Measurements from ENCODE around the gene ZBTB48.

Gene ZBTB48

GRCh38 chr1:6603915-6604558 is 24.2 kb downstream of the ZBTB48 start:
- in situ Hi-C loops (cut with MboI; ENCODE audit: low sequenced_read_pairs), result no loop called here

- in situ Hi-C loops (cut with MboI; ENCODE audit: low sequenced_read_pairs), result no loop called here
Observed at GRCh38 chr1:6612641-6613360, 33.0 kb downstream of the ZBTB48 start.

- in situ Hi-C loops (cut with MboI; ENCODE audit: low sequenced_read_pairs), result no loop called here
Observed at GRCh38 chr1:6613361-6614018, 33.7 kb downstream of the ZBTB48 start, which contains the start of gene PHF13. PHF13 (plus strand) TSS chr1:6613731; CDS start chr1:6614067, 336 bp downstream.

- in situ Hi-C loops (cut with MboI; ENCODE audit: low sequenced_read_pairs), result no loop called here
Observed at GRCh38 chr1:6614019-6614928, 34.5 kb downstream of the ZBTB48 start.

DNA sequence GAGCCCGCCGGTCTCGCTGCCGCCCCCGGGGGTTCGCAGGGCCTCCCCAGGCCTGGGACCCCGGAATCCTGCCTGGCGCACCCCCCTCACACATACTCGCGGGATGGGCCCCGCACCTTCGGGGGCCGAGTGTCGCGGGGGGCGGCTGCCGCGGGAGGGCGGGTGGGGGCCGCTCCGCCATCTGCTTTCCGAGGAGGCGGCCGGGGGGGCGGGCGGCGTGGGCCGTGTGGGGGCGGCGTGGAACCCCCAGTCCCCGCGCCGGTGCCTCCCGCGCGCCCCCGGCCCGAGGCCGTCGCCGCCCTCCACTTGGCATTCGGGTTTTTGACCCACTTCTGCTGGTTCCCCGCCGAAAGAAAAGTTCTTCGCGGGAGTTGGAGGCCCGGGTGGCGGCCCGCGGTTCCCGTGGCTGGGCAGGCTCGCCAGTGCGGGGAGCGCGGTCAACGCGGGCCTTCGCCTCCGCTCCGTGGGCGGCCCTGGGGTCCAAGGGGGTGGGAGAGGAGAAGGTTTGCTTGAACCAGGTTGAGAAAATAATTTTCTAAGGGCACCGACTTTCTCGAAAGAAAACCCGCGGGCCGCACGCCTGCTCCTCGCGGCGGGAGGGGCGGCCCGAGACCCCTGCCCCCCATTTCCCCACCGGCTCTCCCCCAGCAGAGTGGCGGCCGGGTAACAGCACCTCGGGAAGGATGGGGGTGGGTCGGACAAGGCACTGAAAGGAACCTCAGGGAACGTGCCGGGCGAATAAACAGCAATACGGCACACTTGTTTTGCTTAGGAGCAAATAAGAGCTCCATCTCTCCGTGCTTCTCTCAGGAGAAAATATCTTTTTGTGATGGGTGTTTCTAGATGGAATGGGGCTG is 35.4 kb downstream of the ZBTB48 start:
- in situ Hi-C loops (cut with MboI; ENCODE audit: low sequenced_read_pairs), result no loop called here

- in situ Hi-C loops (cut with MboI; ENCODE audit: low sequenced_read_pairs), result no loop called here
Observed at GRCh38 chr1:6619045-6619444, 39.3 kb downstream of the ZBTB48 start.

DNA sequence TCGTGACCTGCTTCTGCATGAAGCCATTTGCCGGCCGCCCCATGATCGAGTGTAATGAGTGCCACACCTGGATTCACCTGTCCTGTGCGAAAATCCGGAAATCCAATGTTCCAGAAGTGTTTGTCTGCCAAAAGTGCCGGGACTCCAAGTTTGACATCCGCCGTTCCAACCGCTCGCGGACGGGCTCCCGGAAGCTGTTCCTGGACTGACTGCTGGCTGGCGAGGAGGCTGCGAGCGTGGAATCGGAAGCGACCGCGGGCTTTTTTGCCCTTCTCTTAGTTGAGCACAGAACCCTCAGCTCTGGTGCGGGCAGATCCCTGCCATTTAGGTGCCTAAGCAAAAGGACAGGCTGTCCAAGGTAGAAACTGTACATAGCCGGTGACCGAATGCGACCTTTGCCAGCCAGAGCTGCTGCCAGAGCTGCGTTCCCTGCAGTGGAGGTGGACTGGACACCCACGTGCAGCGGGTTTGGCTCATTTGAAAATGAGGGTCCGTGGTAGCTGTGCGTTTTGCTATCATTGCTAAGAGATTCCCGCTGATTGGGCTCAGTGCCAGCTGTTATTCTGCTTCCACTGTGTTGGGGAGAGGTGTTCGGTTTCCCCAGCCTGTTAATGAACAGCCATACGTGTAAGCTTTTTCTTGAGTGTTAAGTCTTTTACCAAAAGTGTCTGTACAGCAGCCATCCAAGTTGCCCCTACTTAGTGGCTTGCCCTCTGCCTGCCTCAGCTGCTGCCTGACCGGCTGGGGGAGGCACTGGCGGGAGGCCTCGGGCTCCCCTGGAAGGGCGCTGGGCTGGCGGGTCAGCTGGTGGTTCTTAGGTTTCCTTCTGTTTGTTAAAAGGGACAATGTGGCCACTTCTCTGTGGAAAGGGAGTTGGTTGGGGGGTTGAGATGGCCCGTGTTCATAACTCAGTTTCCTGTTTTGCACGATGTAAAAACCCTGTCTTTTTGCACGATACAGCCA is 41.9 kb downstream of the ZBTB48 start:
- in situ Hi-C loops (cut with MboI; ENCODE audit: low sequenced_read_pairs), result no loop called here

DNA sequence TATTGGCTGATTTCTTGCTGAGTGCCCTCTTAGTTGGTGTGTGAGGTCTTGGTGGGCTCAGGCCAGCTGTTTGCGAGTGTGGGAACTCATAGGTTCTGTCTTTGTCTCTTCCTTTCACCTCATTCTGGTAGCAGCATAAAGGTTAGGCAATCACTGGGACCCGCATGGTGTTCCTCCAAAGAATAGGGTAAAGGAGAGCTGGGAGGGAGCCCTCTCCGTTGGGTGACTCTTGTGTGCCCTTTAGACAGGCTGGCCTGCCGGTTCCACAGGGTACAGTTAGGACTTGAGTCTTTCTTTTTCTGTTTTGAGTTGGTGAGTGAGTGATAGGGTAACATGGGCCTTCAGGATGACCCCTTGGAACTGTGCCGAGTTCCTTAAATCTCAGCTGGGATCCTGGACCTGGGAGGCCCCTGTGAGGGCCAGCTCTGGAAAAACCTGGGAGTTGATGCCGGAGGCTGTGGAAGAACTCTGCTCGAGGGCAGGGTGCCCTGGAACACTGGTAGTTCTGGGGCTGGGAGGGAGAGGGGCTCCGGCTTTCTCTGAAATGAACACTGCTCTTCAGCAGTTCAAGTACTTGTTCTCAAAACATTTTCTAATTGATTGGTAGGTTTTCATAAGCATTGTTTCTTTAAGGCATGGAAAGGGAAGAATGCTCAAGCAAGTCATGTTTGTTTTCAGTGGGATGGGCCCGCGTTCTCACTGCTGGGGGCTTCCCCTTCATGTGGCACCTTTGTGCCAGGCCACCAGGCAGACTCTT is 42.8 kb downstream of the ZBTB48 start:
- in situ Hi-C loops (cut with MboI; ENCODE audit: low sequenced_read_pairs), result no loop called here

DNA sequence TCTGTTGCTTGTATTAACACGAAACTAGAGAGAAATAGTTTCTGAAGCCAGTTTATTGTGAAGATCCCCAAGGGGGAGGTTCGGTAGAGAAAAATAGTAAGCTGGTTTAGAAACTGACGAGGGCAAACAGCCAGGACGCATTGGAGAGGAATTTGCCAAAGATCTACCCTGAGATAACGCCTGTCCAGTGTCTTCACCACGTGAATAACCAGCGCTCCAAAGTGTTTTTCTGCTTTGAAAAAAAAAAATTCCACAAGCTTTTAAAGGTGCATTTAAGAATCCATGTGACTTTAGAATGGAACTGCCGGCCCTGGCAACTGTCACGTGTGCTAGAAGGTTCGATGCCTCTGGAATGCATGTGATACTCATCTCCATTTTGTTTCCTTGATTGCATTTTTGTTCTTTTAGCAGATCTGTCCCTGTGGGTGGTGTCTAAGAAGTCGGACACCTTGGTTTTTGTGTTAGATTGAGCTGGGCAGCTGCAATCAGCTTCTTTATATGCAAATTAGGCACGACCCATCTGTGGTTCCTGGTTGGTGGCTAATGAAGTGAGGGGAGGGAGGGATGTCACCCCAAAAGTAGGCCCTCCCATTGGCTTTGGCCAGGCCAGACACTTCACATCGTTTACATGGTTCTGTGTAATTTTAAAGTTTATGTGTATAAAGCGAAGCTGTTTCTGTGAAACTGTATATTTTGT is 43.6 kb downstream of the ZBTB48 start:
- in situ Hi-C loops (cut with MboI; ENCODE audit: low sequenced_read_pairs), result no loop called here

GRCh38 chr1:6624710-6625583 is 45.2 kb downstream of the ZBTB48 start, which contains the start of gene THAP3:
THAP3 (plus strand) TSS chr1:6624868; CDS start chr1:6625219, 351 bp downstream.
- in situ Hi-C loops (cut with MboI; ENCODE audit: low sequenced_read_pairs), result no loop called here

- in situ Hi-C loops (cut with MboI; ENCODE audit: low sequenced_read_pairs), result no loop called here
Observed at GRCh38 chr1:6625584-6626149, 45.9 kb downstream of the ZBTB48 start.

DNA sequence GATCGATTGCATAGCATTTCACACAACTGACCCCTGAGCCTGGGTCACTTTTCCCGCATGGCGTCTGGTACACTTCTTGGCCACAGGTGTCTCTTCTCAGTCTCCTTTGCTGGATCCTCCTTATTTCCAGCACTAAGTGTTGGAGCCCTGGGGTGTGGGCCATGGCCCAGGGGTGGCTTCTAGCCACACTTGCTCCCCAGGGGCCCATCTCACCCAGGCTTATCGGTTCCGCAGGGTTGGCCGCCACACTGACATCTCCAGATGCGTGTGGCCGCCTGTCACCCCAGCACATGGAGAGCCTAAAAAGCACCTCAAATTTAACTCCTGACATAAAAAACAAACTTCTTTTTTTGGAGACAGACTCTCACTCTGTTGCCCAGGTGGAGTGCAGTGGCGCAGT is 47.2 kb downstream of the ZBTB48 start:
- in situ Hi-C loops (cut with MboI; ENCODE audit: low sequenced_read_pairs), result no loop called here

DNA sequence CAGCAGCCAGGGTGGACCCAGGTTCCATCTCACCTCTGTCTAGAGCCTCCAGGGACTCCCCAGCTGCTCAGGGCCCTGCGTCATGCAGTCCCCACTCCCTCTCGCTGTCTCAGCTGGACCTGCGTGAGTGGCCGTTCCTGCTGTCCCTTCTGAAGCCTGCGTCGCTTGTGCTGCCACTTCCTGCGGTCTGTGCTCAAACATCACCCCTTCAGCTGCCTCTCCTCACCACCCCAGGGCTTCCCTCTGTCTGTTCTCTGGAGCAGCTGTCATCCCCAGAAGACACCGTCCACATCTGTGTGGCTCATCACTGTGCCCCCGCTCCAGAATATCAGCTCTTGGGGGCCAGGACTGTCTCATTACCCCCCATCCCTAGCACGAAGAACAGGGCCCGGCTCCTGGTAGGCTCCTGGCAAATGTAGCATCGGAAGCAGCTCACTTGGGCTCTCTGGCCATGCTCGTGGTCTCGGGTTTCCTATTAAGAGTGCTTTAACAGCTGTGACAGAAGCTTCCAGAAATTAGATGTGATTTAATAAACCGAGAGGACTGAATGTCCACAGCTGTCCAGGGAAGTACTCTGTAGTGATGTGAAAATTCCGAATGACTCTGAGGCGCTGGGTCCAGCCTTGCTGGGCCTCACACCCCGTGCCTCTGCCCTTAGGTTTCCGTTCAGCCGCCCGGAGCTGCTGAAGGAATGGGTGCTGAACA is 48.2 kb downstream of the ZBTB48 start:
- in situ Hi-C loops (cut with MboI; ENCODE audit: low sequenced_read_pairs), result no loop called here

DNA sequence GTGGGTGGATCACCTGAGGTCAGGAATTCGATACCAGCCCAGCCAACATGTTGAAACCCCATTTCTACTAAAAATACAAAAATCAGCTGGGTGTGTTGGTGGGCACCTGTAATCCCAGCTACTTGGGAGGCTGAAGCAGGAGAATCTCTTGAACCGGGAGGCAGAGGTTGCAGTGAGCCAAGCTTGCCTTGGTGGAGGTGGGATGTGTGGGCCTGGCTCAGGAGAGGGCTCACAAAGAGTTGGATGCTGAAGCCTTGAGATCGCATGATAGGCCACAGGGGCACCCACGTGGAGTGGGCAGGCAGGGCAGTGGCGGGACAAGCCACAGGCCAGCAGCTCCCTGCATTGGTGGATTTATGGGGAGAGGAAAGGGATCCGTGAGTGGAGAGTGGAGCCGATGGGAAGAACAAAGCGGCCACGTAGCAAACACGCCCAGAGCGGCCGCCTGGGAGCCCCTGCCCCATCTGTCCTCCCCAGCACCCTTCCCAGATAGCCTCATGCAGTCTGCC is 49.2 kb downstream of the ZBTB48 start:
- in situ Hi-C loops (cut with MboI; ENCODE audit: low sequenced_read_pairs), result no loop called here

- in situ Hi-C loops (cut with MboI; ENCODE audit: low sequenced_read_pairs), result no loop called here
Observed at GRCh38 chr1:6630027-6630426, 50.2 kb downstream of the ZBTB48 start.

Measured in HL-60/S4 treated with phorbol 12-myristate 13-acetate at 8.2 ng/mL for 4 days and 3 days (cell line).